SK-N-SH (cell line): ENCODE measurements around the gene KIRREL1. TPM values are rescaled to one million over a fixed set of nuclear protein-coding genes. Genes with fewer than 3 reads are reported as not detected.

Experiments
- CTCF ChIA-PET: fragments of 300-600, 350-600 bp; formaldehyde crosslinking; extraction: SDS; loops from one replicate; lab custom pipeline; 2021; lab: Yijun Ruan, JAX
- POLR2A ChIA-PET: fragments of 350-600 bp; sonication (Branson Sonifier 250); formaldehyde crosslinking; extraction: SDS; loops from one replicate; lab custom pipeline; 2020; ENCODE audit warnings: antibody characterized with exemption, inconsistent platforms; lab: Yijun Ruan, JAX
- DNase-seq: peaks from one replicate; pipeline ENCODE4 v3.0.0; 2012
- H2AFZ ChIP-seq: fragments of 200-600 bp; sonication (generic); 2 replicates; pipeline ENCODE4 v1.8.1; 2016; ENCODE audit warnings: antibody characterized with exemption, mild to moderate bottlenecking, low read depth
- H3F3A ChIP-seq: fragments of 200-600 bp; sonication (generic); replicated peaks from 2 replicates; pipeline ENCODE3; 2016; ENCODE audit warnings: antibody characterized with exemption, mild to moderate bottlenecking; ENCODE audit not compliant: insufficient read depth
- H3K27ac ChIP-seq, 2 experiments: fragments of 200-500 bp in 1 of 2; fragments of 200-600 bp in 1 of 2; sonication (Bioruptor generic) in 1 of 2; sonication (generic), shearing (Covaris generic) in 1 of 2; 2 replicates each; pipeline versions ENCODE4 v1.5.1 to v1.6.1; 2014 to 2016; ENCODE audit warnings: low read depth in 2 of 2, inconsistent platforms in 1 of 2, low read length in 1 of 2, mild to moderate bottlenecking in 1 of 2, mixed read lengths in 1 of 2
- H3K27me3 ChIP-seq: fragments of 200-600 bp; sonication (generic), shearing (Covaris generic); 2 replicates; pipeline ENCODE4 v1.6.1; 2016; ENCODE audit warnings: mixed run types; ENCODE audit not compliant: insufficient read depth
- H3K36me3 ChIP-seq, 2 experiments: fragments of 200-500 bp in 1 of 2; fragments of 200-600 bp in 1 of 2; sonication (Bioruptor generic) in 1 of 2; sonication (generic) in 1 of 2; replicated peaks in 1 of 2; 2 replicates each; pipeline versions ENCODE3 to v1.5.1; 2014 to 2016; ENCODE audit warnings: low read length in 1 of 2, mild to moderate bottlenecking in 1 of 2; ENCODE audit not compliant: insufficient read depth in 2 of 2, control insufficient read depth in 1 of 2
- H3K4me1 ChIP-seq, 2 experiments: fragments of 200-500 bp in 1 of 2; fragments of 200-600 bp in 1 of 2; sonication (Bioruptor generic) in 1 of 2; sonication (generic), shearing (Covaris generic) in 1 of 2; 2 replicates each; pipeline versions ENCODE4 v1.5.1 to v1.6.1; 2014 to 2016; ENCODE audit warnings: low read depth in 1 of 2, low read length in 1 of 2, mixed run types in 1 of 2; ENCODE audit not compliant: insufficient read depth in 2 of 2, control insufficient read depth in 1 of 2
- H3K4me2 ChIP-seq: fragments of 200-600 bp; sonication (generic), shearing (Covaris generic); 2 replicates; pipeline ENCODE4 v1.6.1; 2017; ENCODE audit warnings: mixed run types
- H3K4me3 ChIP-seq, 2 experiments: fragments of 200-500 bp in 1 of 2; fragments of 200-600 bp in 1 of 2; sonication (Bioruptor generic) in 1 of 2; sonication (generic), shearing (Covaris generic) in 1 of 2; 2 replicates each; pipeline versions ENCODE4 v1.5.1 to v1.8.1; 2014 to 2016; ENCODE audit warnings: low read depth in 2 of 2, inconsistent platforms in 1 of 2, low read length in 1 of 2, mild to moderate bottlenecking in 1 of 2, mixed read lengths in 1 of 2, moderate library complexity in 1 of 2
- H3K79me2 ChIP-seq: fragments of 200-600 bp; sonication (generic); 2 replicates; pipeline ENCODE4 v1.8.1; 2017; ENCODE audit warnings: mild to moderate bottlenecking; ENCODE audit not compliant: insufficient read depth
- H3K9ac ChIP-seq: fragments of 200-600 bp; sonication (generic); 2 replicates; pipeline ENCODE4 v1.6.1; 2017; ENCODE audit warnings: mixed run types
- H3K9me2 ChIP-seq: fragments of 200-600 bp; sonication (generic); 2 replicates; pipeline ENCODE4 v1.6.1; 2017; ENCODE audit warnings: mixed run types
- H3K9me3 ChIP-seq: fragments of 200-600 bp; sonication (generic); 2 replicates; pipeline ENCODE4 v1.6.1; 2017; ENCODE audit warnings: mixed run types, mild to moderate bottlenecking, moderate library complexity
- H4K20me1 ChIP-seq: fragments of 200-600 bp; sonication (generic); 2 replicates; pipeline ENCODE4 v1.6.1; 2017; ENCODE audit warnings: mild to moderate bottlenecking, mixed run types; ENCODE audit not compliant: insufficient read depth
- ELF1 ChIP-seq: IDR thresholded peaks from 2 replicates; pipeline ENCODE4 v1.4.0; 2012
- EP300 ChIP-seq, 2 experiments: IDR thresholded peaks; 2 replicates each; pipeline versions ENCODE4 v1.4.0 to v1.6.1; 2012; ENCODE audit warnings: borderline replicate concordance in 1 of 2, low read depth in 1 of 2, low read length in 1 of 2
- EZH2phosphoT487 ChIP-seq: fragments of 200-600 bp; sonication (generic); IDR thresholded peaks from 2 replicates; pipeline ENCODE4 v1.6.1; 2017; ENCODE audit warnings: low read depth, mixed run types, mild to moderate bottlenecking, antibody characterized with exemption, moderate library complexity, borderline replicate concordance
- FOSL2 ChIP-seq: IDR thresholded peaks from 2 replicates; pipeline ENCODE4 v1.4.0; 2012; ENCODE audit warnings: low read depth, mild to moderate bottlenecking, moderate library complexity, borderline replicate concordance
- FOXJ3 ChIP-seq: sonication (generic); formaldehyde crosslinking; IDR thresholded peaks from 2 replicates; pipeline ENCODE4 v1.5.1; 2020; ENCODE audit warnings: mild to moderate bottlenecking, missing genetic modification reagents
- FOXM1 ChIP-seq: IDR thresholded peaks from 2 replicates; pipeline ENCODE4 v1.4.0; 2012; ENCODE audit warnings: low read depth, mild to moderate bottlenecking
- GABPA ChIP-seq: IDR thresholded peaks from 2 replicates; pipeline ENCODE4 v1.4.0; 2012; ENCODE audit warnings: low read depth, mild to moderate bottlenecking
- GATA2 ChIP-seq: sonication (generic); formaldehyde crosslinking; IDR thresholded peaks from 2 replicates; pipeline ENCODE4 v1.5.0; 2020; ENCODE audit warnings: mild to moderate bottlenecking, missing genetic modification reagents
- MXI1 ChIP-seq: IDR thresholded peaks from 2 replicates; pipeline ENCODE4 v1.6.1; 2012; ENCODE audit warnings: mild to moderate bottlenecking, low read depth, low read length, improper control_type of control experiment
- NRF1 ChIP-seq: IDR thresholded peaks from 2 replicates; pipeline ENCODE4 v1.6.1; 2012; ENCODE audit warnings: low read depth, mild to moderate bottlenecking, low read length
- RAD21 ChIP-seq: IDR thresholded peaks from 2 replicates; pipeline ENCODE4 v1.6.1; 2012; ENCODE audit warnings: mild to moderate bottlenecking, low read length
- RCOR1 ChIP-seq: fragments of 150-350 bp; IDR thresholded peaks from 2 replicates; pipeline ENCODE4 v1.6.1; 2017; ENCODE audit warnings: antibody characterized with exemption, low read length
- REST ChIP-seq: IDR thresholded peaks from 2 replicates; pipeline ENCODE4 v1.6.1; 2012; ENCODE audit warnings: mild to moderate bottlenecking, low read depth, low read length, moderate library complexity
- RFX5 ChIP-seq: IDR thresholded peaks from 2 replicates; pipeline ENCODE4 v1.6.1; 2012; ENCODE audit warnings: mild to moderate bottlenecking, improper control_type of control experiment, low read length
- RXRA ChIP-seq: IDR thresholded peaks from 2 replicates; pipeline ENCODE4 v1.4.0; 2012; ENCODE audit warnings: low read depth, mild to moderate bottlenecking, borderline replicate concordance
- TAF1 ChIP-seq: IDR thresholded peaks from 2 replicates; pipeline ENCODE4 v1.6.1; 2012; ENCODE audit warnings: low read depth, mild to moderate bottlenecking, low read length, moderate library complexity, borderline replicate concordance
- TCF12 ChIP-seq: IDR thresholded peaks from 2 replicates; pipeline ENCODE4 v1.4.0; 2012
- TEAD4 ChIP-seq: IDR thresholded peaks from 2 replicates; pipeline ENCODE4 v1.4.0; 2012; ENCODE audit warnings: mild to moderate bottlenecking, borderline replicate concordance; ENCODE audit not compliant: insufficient read depth
- WGBS: methylation state at CpG from one replicate; pipeline ENCODE4 v1.1.6; 2017; ENCODE audit warnings: low lambda C conversion rate; 5-methylcytosine and 5-hydroxymethylcytosine counted together
- polyA plus RNA-seq, 3 experiments: library from polyadenylated mRNA; depleted of rRNA; stranded (reverse); fragments of >200 nt; gene quantifications; 2 replicates each; pipeline ENCODE4 v1.2.3, GENCODE V29; 2012
- TF ChIP-seq, protein P1 (sequence below): fragments of 200-600 bp; sonication (generic); IDR thresholded peaks from 2 replicates; pipeline ENCODE4 v1.6.1; 2017; ENCODE audit warnings: antibody characterized with exemption, mild to moderate bottlenecking, moderate library complexity
- TF ChIP-seq, protein P2 (sequence below): IDR thresholded peaks from 2 replicates; pipeline ENCODE4 v1.4.0; 2012; ENCODE audit warnings: low read depth, borderline replicate concordance

The KIRREL1 gene
- polyA plus RNA-seq, 1 of the 3 experiments (the other 2 are of a cell fraction), result 47.8 TPM

GRCh38 chr1:157985473-157985872 lies 8.0 kb upstream of the KIRREL1 start:
- 50% methylated on average over 1 of the region's 1 CpG for WGBS
- no peak overlapping the region for H3K4me3 ChIP-seq
- no peaks in the 10 kb centered on the region for H3F3A ChIP-seq
- H3K9ac ChIP-seq, result no peak overlapping the region
- H3K27me3 ChIP-seq, result peaks cover 8% of the 10 kb centered on the region; the same call in 1 of the 2 replicates
- H3K4me1 ChIP-seq, result peaks cover 0 to 17% of the 10 kb centered on the region in 2 experiments; a peak in 2 of 4 replicates
- H2AFZ ChIP-seq, result no peak overlapping the region
- H3K9me3 ChIP-seq, result no peaks in the 10 kb centered on the region
- POLR2A ChIA-PET, result no interaction called here
- no peaks in the 10 kb centered on the region for H3K79me2 ChIP-seq
- no peak overlapping the region for H3K4me2 ChIP-seq
- no peaks in the 10 kb centered on the region for H3K36me3 ChIP-seq
- no peaks in the 10 kb centered on the region for H4K20me1 ChIP-seq
- no peaks in the 10 kb centered on the region for H3K9me2 ChIP-seq
- no peak for TF ChIP-seq NRF1
- TF ChIP-seq FOSL2, result no peak
- TF ChIP-seq REST, result no peak
- no peak for TF ChIP-seq EZH2phosphoT487
- TF ChIP-seq RXRA, result no peak
- TF ChIP-seq EP300 (IDR thresholded peaks at IDR 0.05; ENCODE audit: borderline replicate concordance in 1 of 2, low read depth in 1 of 2, low read length in 1 of 2), result no peak
- no peak for TF ChIP-seq TEAD4
- no peak for TF ChIP-seq RAD21
- TF ChIP-seq MXI1, result no peak
- TF ChIP-seq FOXJ3, result no peak
- no peak for TF ChIP-seq RFX5
- TF ChIP-seq, protein P1, sequence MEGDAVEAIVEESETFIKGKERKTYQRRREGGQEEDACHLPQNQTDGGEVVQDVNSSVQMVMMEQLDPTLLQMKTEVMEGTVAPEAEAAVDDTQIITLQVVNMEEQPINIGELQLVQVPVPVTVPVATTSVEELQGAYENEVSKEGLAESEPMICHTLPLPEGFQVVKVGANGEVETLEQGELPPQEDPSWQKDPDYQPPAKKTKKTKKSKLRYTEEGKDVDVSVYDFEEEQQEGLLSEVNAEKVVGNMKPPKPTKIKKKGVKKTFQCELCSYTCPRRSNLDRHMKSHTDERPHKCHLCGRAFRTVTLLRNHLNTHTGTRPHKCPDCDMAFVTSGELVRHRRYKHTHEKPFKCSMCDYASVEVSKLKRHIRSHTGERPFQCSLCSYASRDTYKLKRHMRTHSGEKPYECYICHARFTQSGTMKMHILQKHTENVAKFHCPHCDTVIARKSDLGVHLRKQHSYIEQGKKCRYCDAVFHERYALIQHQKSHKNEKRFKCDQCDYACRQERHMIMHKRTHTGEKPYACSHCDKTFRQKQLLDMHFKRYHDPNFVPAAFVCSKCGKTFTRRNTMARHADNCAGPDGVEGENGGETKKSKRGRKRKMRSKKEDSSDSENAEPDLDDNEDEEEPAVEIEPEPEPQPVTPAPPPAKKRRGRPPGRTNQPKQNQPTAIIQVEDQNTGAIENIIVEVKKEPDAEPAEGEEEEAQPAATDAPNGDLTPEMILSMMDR, result no peak
- no peak for TF ChIP-seq GATA2 (CRISPR knock-in tag)
- TF ChIP-seq FOXM1, result no peak
- no peak for TF ChIP-seq TCF12
- TF ChIP-seq, protein P2, sequence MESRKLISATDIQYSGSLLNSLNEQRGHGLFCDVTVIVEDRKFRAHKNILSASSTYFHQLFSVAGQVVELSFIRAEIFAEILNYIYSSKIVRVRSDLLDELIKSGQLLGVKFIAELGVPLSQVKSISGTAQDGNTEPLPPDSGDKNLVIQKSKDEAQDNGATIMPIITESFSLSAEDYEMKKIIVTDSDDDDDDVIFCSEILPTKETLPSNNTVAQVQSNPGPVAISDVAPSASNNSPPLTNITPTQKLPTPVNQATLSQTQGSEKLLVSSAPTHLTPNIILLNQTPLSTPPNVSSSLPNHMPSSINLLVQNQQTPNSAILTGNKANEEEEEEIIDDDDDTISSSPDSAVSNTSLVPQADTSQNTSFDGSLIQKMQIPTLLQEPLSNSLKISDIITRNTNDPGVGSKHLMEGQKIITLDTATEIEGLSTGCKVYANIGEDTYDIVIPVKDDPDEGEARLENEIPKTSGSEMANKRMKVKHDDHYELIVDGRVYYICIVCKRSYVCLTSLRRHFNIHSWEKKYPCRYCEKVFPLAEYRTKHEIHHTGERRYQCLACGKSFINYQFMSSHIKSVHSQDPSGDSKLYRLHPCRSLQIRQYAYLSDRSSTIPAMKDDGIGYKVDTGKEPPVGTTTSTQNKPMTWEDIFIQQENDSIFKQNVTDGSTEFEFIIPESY, result no peak
- TF ChIP-seq TAF1, result no peak
- TF ChIP-seq RCOR1, result no peak
- no peak for TF ChIP-seq ELF1
- no peak for TF ChIP-seq GABPA
- TF ChIP-seq, all 33 proteins: peak for 0
- no peak for DNase-seq
- CTCF ChIA-PET, result interaction anchor here (1.3 kb wide), 1 partner anchor 15 kb away, joined by 3 read pairs; no protein-coding TSS in a partner anchor
- no peak overlapping the region for H3K27ac ChIP-seq
